Spleen (tissue), 7 donors: ENCODE measurements around the gene ADARB2.

Source experiments
- CTCF ChIP-seq, 11 experiments: fragments of 200-600 bp in 7 of 11; fragments of 450-650 bp in 4 of 11; sonication (generic) in 4 of 11; IDR thresholded peaks in 8 of 11; conservative IDR thresholded peaks in 3 of 11; 1 replicate in 7 of 11; 2 replicates in 4 of 11; pipeline versions ENCODE4 v1.4.0 to v1.8.0; 2016 to 2021; ENCODE audit warnings: antibody characterized with exemption in 11 of 11, inconsistent platforms in 4 of 11, mild to moderate bottlenecking in 1 of 11
- POLR2A ChIP-seq, 3 donors: fragments of 450-650 bp; IDR thresholded peaks; one replicate each; pipeline ENCODE4 v1.5.1; 2017; ENCODE audit warnings: antibody characterized with exemption in 3 of 3, mild to moderate bottlenecking in 1 of 3
- POLR2AphosphoS5 ChIP-seq, 3 donors: sonication (generic); formaldehyde crosslinking; IDR thresholded peaks; one replicate each; pipeline ENCODE4 v1.5.1; 2017; ENCODE audit warnings: antibody characterized with exemption in 3 of 3
- donor health status: DM: no; HTN: no; CAD: no; lungs with moderate emphysema.
- donor health status: DM: no; HTN: no; CAD: no.
- donor health status: DM: no; HTN: no; CAD: no.

- no peak for TF ChIP-seq CTCF (IDR thresholded peaks at IDR 0.05 in 8 of 11, conservative IDR thresholded peaks at IDR 0.05 in 3 of 11)
- TF ChIP-seq POLR2A (IDR thresholded peaks at IDR 0.05), result no peak
- no peak for TF ChIP-seq POLR2AphosphoS5 (IDR thresholded peaks at IDR 0.05)
These were observed 370.4 kb downstream of the ADARB2 start for GRCh38 chr10:1366811-1367425.
